ENCODE results near the gene ARF1.

DNA sequence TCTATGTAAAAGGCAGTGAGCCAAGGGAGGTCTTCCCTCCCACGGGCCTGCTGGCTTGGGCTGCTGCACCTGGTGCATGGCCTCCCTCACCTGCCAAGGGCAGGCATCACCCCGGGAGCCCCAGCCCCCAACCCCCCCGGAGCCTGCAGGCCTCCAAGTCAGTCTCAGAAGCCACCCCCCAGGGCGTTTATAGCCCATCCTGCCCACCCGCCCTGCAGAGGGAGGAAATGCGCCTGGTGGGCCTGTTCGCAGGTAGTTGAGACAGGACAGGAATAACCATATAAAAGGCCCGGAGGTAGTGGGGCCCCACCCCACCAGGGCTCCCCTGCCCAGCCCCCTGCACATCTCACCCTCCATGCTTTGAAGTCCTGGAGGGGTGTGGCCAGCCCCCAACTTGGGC, 18.2 kb upstream of the ARF1 start:
- TF ChIP-seq, protein P1, sequence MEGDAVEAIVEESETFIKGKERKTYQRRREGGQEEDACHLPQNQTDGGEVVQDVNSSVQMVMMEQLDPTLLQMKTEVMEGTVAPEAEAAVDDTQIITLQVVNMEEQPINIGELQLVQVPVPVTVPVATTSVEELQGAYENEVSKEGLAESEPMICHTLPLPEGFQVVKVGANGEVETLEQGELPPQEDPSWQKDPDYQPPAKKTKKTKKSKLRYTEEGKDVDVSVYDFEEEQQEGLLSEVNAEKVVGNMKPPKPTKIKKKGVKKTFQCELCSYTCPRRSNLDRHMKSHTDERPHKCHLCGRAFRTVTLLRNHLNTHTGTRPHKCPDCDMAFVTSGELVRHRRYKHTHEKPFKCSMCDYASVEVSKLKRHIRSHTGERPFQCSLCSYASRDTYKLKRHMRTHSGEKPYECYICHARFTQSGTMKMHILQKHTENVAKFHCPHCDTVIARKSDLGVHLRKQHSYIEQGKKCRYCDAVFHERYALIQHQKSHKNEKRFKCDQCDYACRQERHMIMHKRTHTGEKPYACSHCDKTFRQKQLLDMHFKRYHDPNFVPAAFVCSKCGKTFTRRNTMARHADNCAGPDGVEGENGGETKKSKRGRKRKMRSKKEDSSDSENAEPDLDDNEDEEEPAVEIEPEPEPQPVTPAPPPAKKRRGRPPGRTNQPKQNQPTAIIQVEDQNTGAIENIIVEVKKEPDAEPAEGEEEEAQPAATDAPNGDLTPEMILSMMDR (conservative IDR thresholded peaks at IDR 0.05; ENCODE audit: low read length), result no peak
- no peak for TF ChIP-seq EZH2phosphoT487 (IDR thresholded peaks at IDR 0.05; ENCODE audit: borderline replicate concordance, low read depth, low read length)

Data from OCI-LY7 (cell line).